CD4-positive, alpha-beta memory T cell (primary cell): Measurements from ENCODE around the gene MYL11. TPM values are rescaled to one million over a fixed set of nuclear protein-coding genes. Genes with fewer than 3 reads are reported as not detected.
A peak's percentile ranks its signal among the peaks of the same experiment; 100 is the strongest.
"Not testable (repeated sequence)": the region's sequence is repeated elsewhere in the genome, so short reads cannot be mapped to it uniquely, and the experiment has no call there.

Experiments used
- CTCF ChIA-PET: fragments of 350-600 bp; sonication (Branson Sonifier 250); formaldehyde crosslinking; loops from one replicate; lab custom pipeline; 2021; ENCODE audit warnings: inconsistent platforms; ENCODE audit not compliant: partially characterized antibody; lab: Charles Lee
- POLR2A ChIA-PET: fragments of 350-600 bp; sonication (Branson Sonifier 250); formaldehyde crosslinking; loops from one replicate; lab custom pipeline; 2021; ENCODE audit not compliant: partially characterized antibody; lab: Charles Lee
- DNase-seq, 5 donors: peaks; one replicate each; pipeline versions ENCODE4 v3.0.0 to v3.0.0-alpha.2; 2020 to 2022; ENCODE audit warnings: mixed read lengths in 1 of 5
- H3K27ac ChIP-seq: one replicate; pipeline ENCODE4 v1.7.0; 2013; ENCODE audit warnings: low read depth, low read length
- H3K27me3 ChIP-seq: 2 replicates; pipeline ENCODE4 v1.7.0; 2013; ENCODE audit warnings: mild to moderate bottlenecking, low read length, moderate library complexity; ENCODE audit not compliant: insufficient read depth
- H3K36me3 ChIP-seq: 2 replicates; pipeline ENCODE4 v1.7.0; 2013; ENCODE audit warnings: mild to moderate bottlenecking, low read length, moderate library complexity; ENCODE audit not compliant: insufficient read depth
- H3K4me1 ChIP-seq: 2 replicates; pipeline ENCODE4 v1.7.0; 2013; ENCODE audit warnings: mild to moderate bottlenecking, low read length, moderate library complexity; ENCODE audit not compliant: insufficient read depth
- H3K4me3 ChIP-seq, 2 donors: one replicate each; pipeline ENCODE4 v1.7.0; 2013; ENCODE audit warnings: low read length in 2 of 2, mild to moderate bottlenecking in 1 of 2
- H3K9me3 ChIP-seq, 2 donors: one replicate each; pipeline ENCODE4 v1.7.0; 2013; ENCODE audit warnings: low read length in 2 of 2, control low read depth in 1 of 2; ENCODE audit not compliant: control insufficient read depth in 1 of 2
- H3K27ac Mint-ChIP-seq, 7 donors: one replicate each; pipeline ENCODE4 v1.8.0; 2020 to 2021; ENCODE audit warnings: mixed read lengths in 7 of 7, mild to moderate bottlenecking in 6 of 7, inconsistent platforms in 3 of 7, moderate library complexity in 3 of 7
- H3K27me3 Mint-ChIP-seq, 2 donors: one replicate each; pipeline ENCODE4 v1.8.0; 2020 to 2021; ENCODE audit warnings: mixed read lengths in 2 of 2
- H3K36me3 Mint-ChIP-seq, 2 donors: one replicate each; pipeline ENCODE4 v1.8.0; 2020 to 2021; ENCODE audit warnings: mixed read lengths in 2 of 2, inconsistent platforms in 1 of 2, mild to moderate bottlenecking in 1 of 2
- H3K4me1 Mint-ChIP-seq, 4 donors: one replicate each; pipeline ENCODE4 v1.8.0; 2020 to 2021; ENCODE audit warnings: mixed read lengths in 4 of 4, mild to moderate bottlenecking in 1 of 4
- H3K4me3 Mint-ChIP-seq, 8 donors: one replicate each; pipeline ENCODE4 v1.8.0; 2020 to 2021; ENCODE audit warnings: mixed read lengths in 8 of 8, mild to moderate bottlenecking in 7 of 8, moderate library complexity in 6 of 8, inconsistent platforms in 3 of 8
- H3K9me3 Mint-ChIP-seq, 8 donors: one replicate each; pipeline ENCODE4 v1.8.0; 2020 to 2021; ENCODE audit warnings: mixed read lengths in 8 of 8, mild to moderate bottlenecking in 5 of 8, inconsistent platforms in 3 of 8, moderate library complexity in 1 of 8
- intact Hi-C: fragments of 100-400 bp; cut with micrococcal nuclease; formaldehyde crosslinking; loops from one replicate; pipeline ENCODE4 v1.15.1; 2023
- polyA plus RNA-seq, 2 donors: library from polyadenylated mRNA; unstranded; fragments of 300-500 nt; fragmentation: Illumina TruSeq; gene quantifications; one replicate each; pipeline ENCODE4 v1.2.3, GENCODE V29; 2021
- total RNA-seq, 2 experiments: library from RNA; stranded (reverse); gene quantifications; one replicate each; pipeline ENCODE4 v1.2.3, GENCODE V29; 2021

The MYL11 gene
- total and polyA plus RNA-seq, 4 experiments from 2014 or later, result 1.1 to 1.3 TPM; not detected in 2

DNA sequence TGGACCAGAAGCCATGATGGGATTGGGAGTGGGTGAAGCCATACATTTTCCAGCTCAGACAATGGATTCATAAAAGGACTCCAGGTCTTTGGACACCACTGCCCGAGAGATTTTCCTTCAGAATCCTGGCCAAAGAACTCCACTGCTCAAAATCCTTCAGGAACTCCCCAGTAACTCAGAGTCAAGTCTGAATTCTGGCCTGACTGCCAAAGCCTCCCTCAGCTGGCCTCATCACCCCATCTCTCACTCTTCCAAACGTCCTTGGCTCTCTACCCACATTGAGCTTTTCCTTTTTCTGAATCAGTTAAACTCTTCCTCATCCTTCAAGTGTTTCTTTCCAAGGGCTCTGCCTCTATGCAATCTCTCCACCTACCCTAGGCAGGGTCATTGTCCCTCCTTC, 8.9 kb downstream of the MYL11 start:
- H3K27ac Mint-ChIP-seq, result peak overlapping the region; percentile 97 to 100 (median 100)
- H3K36me3 ChIP-seq, result peaks cover 6% of the 10 kb centered on the region
- peak overlapping the region in 1 of 2 donors; percentile 88 for H3K4me3 ChIP-seq
- peaks cover 26 to 61% (median 41%) of the 10 kb centered on the region in 4 donors for H3K4me1 Mint-ChIP-seq
- H3K36me3 Mint-ChIP-seq, result peaks cover 12 to 21% of the 10 kb centered on the region in 2 donors
- no peaks in the 10 kb centered on the region for H3K27me3 ChIP-seq
- CTCF ChIA-PET, result interaction anchor here (0.6 to 3.6 kb wide), 9 partner anchors 11 to 233 kb away, joined by 3 to 33 read pairs (median 5); partner anchors contain the start of genes TBC1D10B and ZNF48
- peak overlapping the region; percentile 86 for H3K27ac ChIP-seq
- intact Hi-C loops, result no loop called here
- no peak for DNase-seq
- H3K4me1 ChIP-seq, result peaks cover 58% of the 10 kb centered on the region
- H3K27me3 Mint-ChIP-seq, result no peaks in the 10 kb centered on the region
- no peaks in the 10 kb centered on the region for H3K9me3 ChIP-seq
- H3K4me3 Mint-ChIP-seq, result peak overlapping the region; percentile 82 to 97 (median 91)
- H3K9me3 Mint-ChIP-seq, result peaks cover 0 to under 1% (median 0%) of the 10 kb centered on the region in 8 donors
- POLR2A ChIA-PET, result interaction anchor here (0.8 to 11.2 kb wide), 11 partner anchors 15 to 227 kb away, joined by 3 to 540 read pairs (median 16); partner anchors contain the start of genes CD2BP2, CORO1A, DCTPP1 and MYL11

DNA sequence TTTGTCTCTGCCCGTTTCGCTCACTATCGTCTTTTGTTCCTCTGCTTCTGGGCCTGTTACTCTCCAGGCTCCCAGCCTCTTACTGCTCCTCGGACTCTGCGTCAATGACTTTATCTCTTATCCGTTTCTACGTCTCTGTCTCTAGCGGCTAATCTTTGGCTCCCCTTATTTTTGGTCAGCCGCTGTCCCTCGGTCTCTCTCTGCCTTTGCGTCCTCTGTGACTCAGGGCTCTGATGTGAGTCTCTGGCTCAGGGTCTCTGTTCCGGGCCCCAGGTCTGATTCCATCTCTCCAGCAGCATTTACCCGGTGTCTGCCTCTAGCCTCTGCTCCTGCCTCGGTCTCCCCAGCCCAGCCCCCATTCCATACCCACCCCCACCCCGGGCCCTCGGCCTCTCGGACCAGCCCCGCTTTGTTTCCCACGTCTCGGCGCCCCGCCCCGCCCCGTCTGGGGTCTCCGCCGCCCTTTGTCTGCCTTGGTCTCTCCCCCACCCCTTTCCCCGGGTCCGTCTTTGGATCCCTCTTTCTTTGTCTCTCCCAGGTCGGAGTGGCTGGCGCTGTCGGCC, 20.1 kb downstream of the MYL11 start:
- peak overlapping the region; percentile 49 for H3K27ac ChIP-seq
- peak overlapping the region; percentile 75 to 87 (median 82) for H3K4me3 Mint-ChIP-seq
- peaks cover 13% of the 10 kb centered on the region for H3K36me3 ChIP-seq
- ChIA-PET CTCF (interaction anchor here (1.5 to 5.9 kb wide), 4 partner anchors 10 to 23 kb away, joined by 4 to 33 read pairs (median 12); partner anchors contain the start of genes SEPTIN1, TBC1D10B and ZNF771), POLR2A (interaction anchor here (0.8 to 23.0 kb wide), 12 partner anchors 10 to 329 kb away, joined by 3 to 540 read pairs (median 8); partner anchors contain the start of genes ALDOA, CD2BP2, DCTPP1 and SEPTIN1)
- peaks cover 29% of the 10 kb centered on the region for H3K4me1 ChIP-seq
- no peaks in the 10 kb centered on the region for H3K27me3 Mint-ChIP-seq
- DNase-seq, result no peak
- H3K9me3 Mint-ChIP-seq, result no peaks in the 10 kb centered on the region
- peak overlapping the region in 1 of 2 donors; percentile 47 for H3K4me3 ChIP-seq
- H3K36me3 Mint-ChIP-seq, result peaks cover 5 to 13% of the 10 kb centered on the region in 2 donors
- no peaks in the 10 kb centered on the region for H3K9me3 ChIP-seq
- intact Hi-C loops, result loop anchor here (1.0 to 2.0 kb wide), 3 partner anchors 12 to 39 kb away; partner anchors contain the start of genes CD2BP2 and SEPTIN1
- no peaks in the 10 kb centered on the region for H3K27me3 ChIP-seq
- H3K4me1 Mint-ChIP-seq, result peaks cover 14 to 32% (median 21%) of the 10 kb centered on the region in 4 donors
- peak overlapping the region; percentile 50 to 92 (median 83) for H3K27ac Mint-ChIP-seq

DNA sequence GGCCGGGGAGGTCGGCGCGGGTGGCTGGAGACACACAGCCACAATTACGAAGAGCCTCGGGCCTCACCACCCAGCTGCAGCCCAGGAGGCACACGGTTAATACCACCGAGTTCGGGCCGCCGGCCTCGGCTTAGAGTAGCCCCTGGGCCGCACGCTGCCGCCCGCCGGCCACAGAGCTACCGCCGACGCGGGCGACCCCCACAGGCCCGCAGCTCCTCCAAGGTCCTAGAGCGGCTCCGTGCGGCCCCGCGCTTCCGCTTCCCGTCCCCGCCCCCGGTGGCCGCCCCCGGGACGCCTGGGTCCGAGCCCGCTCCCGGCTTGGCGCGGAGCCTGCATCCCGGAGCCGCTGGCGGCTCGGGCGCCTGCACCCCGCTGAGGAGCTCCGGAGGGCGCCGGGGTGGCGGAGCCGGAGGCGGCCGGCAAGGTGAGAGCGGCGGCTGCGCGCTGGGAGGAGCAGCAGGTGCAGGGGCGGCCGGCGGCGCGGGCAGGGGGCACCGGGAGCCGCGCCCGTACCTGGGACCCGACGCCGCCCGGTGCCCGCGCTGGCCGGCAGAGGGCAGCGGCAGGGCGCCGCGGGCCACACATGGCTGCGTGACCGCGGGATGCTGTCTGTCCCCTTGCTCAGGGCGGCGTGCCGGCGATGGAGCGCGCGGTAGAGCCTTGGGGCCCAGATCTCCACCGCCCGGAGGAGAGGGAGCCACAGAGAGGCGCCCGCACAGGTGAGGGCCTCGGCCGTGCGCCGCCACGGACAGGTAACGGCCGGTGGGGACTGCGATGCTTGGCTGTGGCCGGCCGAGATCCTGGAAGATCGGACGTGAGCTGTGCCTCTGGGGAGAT, 20.8 kb downstream of the MYL11 start, which contains the start of gene ZNF48:
Gene ZNF48 (plus strand): TSS at position 266 of the 837 bp plus-strand sequence. CDS start 375 bp downstream, at position 641.
- Mint-ChIP-seq H3K27ac (peak within 1 kb of the TSS; percentile 58 to 92 (median 84)), H3K36me3 (peaks cover 5 to 16% of the 10 kb centered on the region in 2 donors), H3K4me1 (peaks cover 15 to 39% (median 26%) of the 10 kb centered on the region in 4 donors), H3K27me3 (no peaks in the 10 kb centered on the region), H3K9me3 (no peaks in the 10 kb centered on the region), H3K4me3 (peak within 1 kb of the TSS; percentile 83 to 96 (median 89))
- ChIA-PET POLR2A (interaction anchor here (0.8 to 23.0 kb wide), 13 partner anchors 9 to 330 kb away, joined by 3 to 540 read pairs (median 6); partner anchors contain the start of genes ALDOA, CD2BP2, CORO1A and DCTPP1), CTCF (interaction anchor here (1.0 to 5.9 kb wide), 10 partner anchors 9 to 140 kb away, joined by 3 to 33 read pairs (median 4); partner anchors contain the start of genes SEPTIN1, TBC1D10B and ZNF771)
- H3K27ac ChIP-seq, result peak within 1 kb of the TSS; percentile 56
- intact Hi-C loops, result loop anchor here (1.0 to 2.0 kb wide), 3 partner anchors 13 to 40 kb away; partner anchors contain the start of genes CD2BP2 and SEPTIN1
- H3K9me3 ChIP-seq, result no peaks in the 10 kb centered on the region
- H3K4me3 ChIP-seq, result peak within 1 kb of the TSS; percentile 18 to 73
- H3K36me3 ChIP-seq, result peaks cover 13% of the 10 kb centered on the region
- peaks cover 32% of the 10 kb centered on the region for H3K4me1 ChIP-seq
- DNase-seq, result peak in 4 of 5 donors; percentile 44 to 65 (median 53)
- H3K27me3 ChIP-seq, result no peaks in the 10 kb centered on the region

DNA sequence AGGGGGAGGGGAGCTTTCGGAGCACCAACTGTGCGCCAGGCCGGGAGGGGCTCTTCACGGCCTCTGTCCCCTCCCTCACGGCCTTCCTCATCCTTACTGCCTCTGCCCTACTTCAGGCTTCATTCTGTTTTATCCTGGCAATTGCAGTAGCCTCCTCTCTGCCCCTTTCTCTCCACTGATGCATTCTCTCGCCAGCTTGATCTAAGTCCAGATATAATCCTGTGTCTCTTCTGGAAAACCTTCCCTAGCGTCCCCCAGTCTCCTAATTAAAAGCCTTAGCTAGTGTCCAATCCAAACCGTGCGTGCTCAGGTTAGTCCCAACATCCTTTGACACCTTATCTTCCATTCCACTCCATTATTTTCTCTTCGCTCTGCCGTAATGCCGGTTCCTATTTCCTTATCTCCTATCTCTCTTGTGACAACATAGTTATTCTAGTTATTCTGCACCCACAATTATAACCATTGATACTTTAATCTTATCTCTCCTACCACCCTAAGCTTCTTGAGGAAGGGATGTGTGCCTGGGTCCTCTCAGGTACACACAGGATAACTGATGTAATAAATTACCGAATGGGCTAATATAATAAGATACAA, 21.5 kb downstream of the MYL11 start:
- Mint-ChIP-seq H3K27me3 (no peaks in the 10 kb centered on the region), H3K36me3 (peaks cover 5 to 17% of the 10 kb centered on the region in 2 donors), H3K4me3 (peak overlapping the region; percentile 78 to 96 (median 89)), H3K9me3 (no peaks in the 10 kb centered on the region), H3K27ac (peak overlapping the region; percentile 43 to 92 (median 79)), H3K4me1 (peaks cover 14 to 45% (median 28%) of the 10 kb centered on the region in 4 donors)
- H3K27ac ChIP-seq, result peak overlapping the region; percentile 56
- H3K4me3 ChIP-seq, result peak overlapping the region; percentile 18 to 73
- no peaks in the 10 kb centered on the region for H3K27me3 ChIP-seq
- H3K36me3 ChIP-seq, result peaks cover 13% of the 10 kb centered on the region
- peaks cover 32% of the 10 kb centered on the region for H3K4me1 ChIP-seq
- CTCF ChIA-PET, result interaction anchor here (1.0 to 5.9 kb wide), 9 partner anchors 9 to 139 kb away, joined by 3 to 33 read pairs (median 5); partner anchors contain the start of genes SEPTIN1, TBC1D10B and ZNF771
- POLR2A ChIA-PET, result interaction anchor here (0.7 to 23.0 kb wide), 11 partner anchors 9 to 213 kb away, joined by 3 to 540 read pairs (median 11); partner anchors contain the start of genes CD2BP2, CORO1A, DCTPP1 and SEPTIN1
- intact Hi-C loops, result loop anchor here (1.0 to 2.0 kb wide), 3 partner anchors 14 to 41 kb away; partner anchors contain the start of genes CD2BP2 and SEPTIN1
- no peak for DNase-seq
- H3K9me3 ChIP-seq, result no peaks in the 10 kb centered on the region

DNA sequence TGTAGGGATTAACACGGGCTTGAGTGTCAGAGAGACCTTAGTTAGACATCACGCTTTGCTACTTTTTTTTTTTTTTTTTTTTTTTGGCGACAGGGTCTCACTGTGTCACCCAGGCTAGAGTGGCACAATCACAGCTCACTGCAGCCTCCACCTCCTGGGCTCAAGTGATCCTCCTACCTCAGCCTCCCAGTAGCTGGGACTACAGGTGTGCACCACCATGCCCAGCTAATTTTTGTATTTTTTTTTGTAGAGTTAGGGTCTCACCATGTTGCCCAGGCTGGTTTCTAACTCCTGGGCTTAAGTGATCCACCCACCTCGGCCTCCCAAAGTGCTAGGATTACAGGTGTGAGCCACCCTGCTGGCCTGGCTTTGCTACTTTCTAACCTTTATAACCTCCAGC, 22.0 kb downstream of the MYL11 start:
- Mint-ChIP-seq H3K27ac (peak overlapping the region in 4 of 7 donors; percentile 42 to 77 (median 66)), H3K36me3 (peaks cover 5 to 17% of the 10 kb centered on the region in 2 donors), H3K4me1 (peaks cover 14 to 49% (median 31%) of the 10 kb centered on the region in 4 donors), H3K4me3 (peak overlapping the region; percentile 14 to 92 (median 83))
- H3K4me3 ChIP-seq, intact Hi-C loops, H3K9me3 Mint-ChIP-seq, H3K27ac ChIP-seq, H3K27me3 Mint-ChIP-seq, DNase-seq, H3K9me3 ChIP-seq, H3K27me3 ChIP-seq: not testable (repeated sequence)
- ChIA-PET CTCF (interaction anchor here (1.0 to 5.9 kb wide), 6 partner anchors 8 to 21 kb away, joined by 3 to 33 read pairs (median 8); partner anchors contain the start of genes SEPTIN1 and ZNF771), POLR2A (interaction anchor here (0.7 to 23.0 kb wide), 10 partner anchors 8 to 213 kb away, joined by 3 to 540 read pairs (median 11); partner anchors contain the start of genes CD2BP2, CORO1A, DCTPP1 and SEPTIN1)
- Histone ChIP-seq H3K4me1 (peaks cover 32% of the 10 kb centered on the region), H3K36me3 (peaks cover 13% of the 10 kb centered on the region)

DNA sequence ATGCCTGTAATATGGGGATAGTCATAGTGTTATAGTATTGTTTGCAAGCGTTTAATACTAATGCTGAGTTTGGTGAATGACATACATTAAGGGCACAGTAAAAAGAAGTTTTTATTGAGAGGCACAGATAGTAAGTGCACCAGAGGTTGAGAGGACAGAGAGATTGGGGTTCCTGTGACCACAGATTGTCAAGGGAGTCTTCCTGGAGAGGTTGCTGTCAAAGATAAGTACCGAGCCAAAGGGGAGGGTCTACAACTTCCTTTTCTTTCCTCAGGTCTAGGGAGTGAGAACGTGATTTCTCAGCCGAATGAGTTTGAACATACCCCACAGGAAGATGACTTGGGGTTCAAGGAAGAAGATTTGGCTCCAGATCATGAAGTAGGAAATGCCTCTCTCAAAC, 22.5 kb downstream of the MYL11 start:
- no peak overlapping the region for H3K27ac ChIP-seq
- peaks cover 5 to 17% of the 10 kb centered on the region in 2 donors for H3K36me3 Mint-ChIP-seq
- H3K4me1 ChIP-seq, result peaks cover 32% of the 10 kb centered on the region
- H3K27me3 Mint-ChIP-seq, result no peaks in the 10 kb centered on the region
- CTCF ChIA-PET, result interaction anchor here (1.3 to 5.9 kb wide), 4 partner anchors 12 to 21 kb away, joined by 5 to 33 read pairs (median 12); partner anchors contain the start of gene SEPTIN1
- peaks cover 13% of the 10 kb centered on the region for H3K36me3 ChIP-seq
- peak overlapping the region; percentile 14 to 92 (median 79) for H3K4me3 Mint-ChIP-seq
- peak overlapping the region in 6 of 7 donors; percentile 42 to 77 (median 62) for H3K27ac Mint-ChIP-seq
- no peaks in the 10 kb centered on the region for H3K9me3 ChIP-seq
- no peak for DNase-seq
- H3K27me3 ChIP-seq, result no peaks in the 10 kb centered on the region
- H3K4me1 Mint-ChIP-seq, result peaks cover 14 to 51% (median 33%) of the 10 kb centered on the region in 4 donors
- no peaks in the 10 kb centered on the region for H3K9me3 Mint-ChIP-seq
- POLR2A ChIA-PET, result interaction anchor here (0.7 to 23.0 kb wide), 3 partner anchors 10 to 154 kb away, joined by 3 to 540 read pairs (median 13); partner anchors contain the start of genes SEPTIN1 and ZNF771
- H3K4me3 ChIP-seq, result no peak overlapping the region
- intact Hi-C loops, result no loop called here
